TTC549 (cell line): ENCODE data around the gene RHOT2.
"Not testable (repeated sequence)": the region's sequence is repeated elsewhere in the genome, so short reads cannot be mapped to it uniquely, and the experiment has no call there.

Experiments used
- FAIRE-seq: peaks from 2 replicates; lab custom pipeline; 2012; peaks lifted over from hg19 to GRCh38; lab: Jason Lieb, UNC

RHOT2 gene

DNA sequence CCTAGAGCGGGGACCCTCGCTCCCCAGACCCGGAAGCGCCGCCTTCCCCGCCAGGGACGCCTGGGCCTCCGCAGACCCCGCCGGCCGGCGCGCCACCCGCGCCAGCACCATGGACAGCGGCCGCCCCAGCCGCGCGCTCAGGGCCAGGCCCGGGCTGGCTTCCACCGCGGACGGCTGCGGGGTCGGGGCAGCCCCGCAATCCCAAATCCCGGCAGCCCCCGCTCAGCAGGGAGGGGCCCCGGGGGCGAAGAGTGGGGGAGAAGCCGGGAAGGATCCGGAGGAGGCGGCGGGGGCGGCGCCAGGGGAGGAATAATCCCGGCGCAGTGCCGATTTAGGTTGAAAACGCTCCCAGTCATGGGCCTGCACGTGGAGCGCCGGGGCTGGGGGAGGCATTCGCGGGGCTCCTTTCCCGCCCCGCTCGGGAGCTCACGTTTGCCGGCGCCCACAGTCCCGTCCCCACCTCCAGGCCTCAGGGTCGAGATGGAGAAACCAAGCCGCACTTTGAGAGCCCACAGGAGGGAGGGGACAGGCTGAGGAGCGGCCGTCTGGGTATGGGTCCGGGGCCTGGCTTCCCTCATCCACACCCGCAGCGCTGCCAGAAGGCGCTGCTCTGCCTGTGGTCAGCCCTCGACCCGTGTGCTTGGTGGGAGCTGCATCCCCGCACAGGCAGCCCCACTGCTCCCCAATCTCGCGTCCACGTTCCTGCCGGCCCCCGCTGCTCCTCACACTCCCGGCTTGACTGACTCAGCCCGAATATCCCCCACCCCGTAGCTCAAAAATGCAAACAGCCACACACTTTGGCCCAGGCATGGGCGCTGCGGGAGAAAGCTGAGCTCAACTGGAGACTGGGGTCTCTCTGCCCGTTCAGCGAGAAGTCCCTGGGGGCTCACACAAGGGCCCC is 33.0 kb downstream of the RHOT2 start:
- FAIRE-seq: no peak

DNA sequence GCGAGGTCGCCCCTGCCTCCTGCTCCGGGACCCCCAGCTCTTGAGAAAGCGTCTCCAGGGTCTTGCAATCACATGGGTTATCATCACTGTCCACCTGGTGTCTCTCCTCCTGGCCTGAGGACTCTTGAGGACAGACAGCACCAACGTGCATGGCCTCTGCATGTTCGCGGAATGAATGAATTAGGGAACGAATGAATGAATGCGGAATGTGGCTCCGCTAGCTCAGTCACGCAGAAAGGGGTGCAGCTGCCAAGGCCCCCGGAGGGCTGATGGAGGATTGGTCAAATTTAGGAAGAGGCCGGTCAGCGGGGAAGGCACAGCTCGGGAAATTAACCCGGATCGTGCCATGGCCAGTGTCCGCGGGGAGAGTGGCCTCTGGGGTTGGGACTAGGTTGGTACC is 34.4 kb downstream of the RHOT2 start:
- no peak for FAIRE-seq

DNA sequence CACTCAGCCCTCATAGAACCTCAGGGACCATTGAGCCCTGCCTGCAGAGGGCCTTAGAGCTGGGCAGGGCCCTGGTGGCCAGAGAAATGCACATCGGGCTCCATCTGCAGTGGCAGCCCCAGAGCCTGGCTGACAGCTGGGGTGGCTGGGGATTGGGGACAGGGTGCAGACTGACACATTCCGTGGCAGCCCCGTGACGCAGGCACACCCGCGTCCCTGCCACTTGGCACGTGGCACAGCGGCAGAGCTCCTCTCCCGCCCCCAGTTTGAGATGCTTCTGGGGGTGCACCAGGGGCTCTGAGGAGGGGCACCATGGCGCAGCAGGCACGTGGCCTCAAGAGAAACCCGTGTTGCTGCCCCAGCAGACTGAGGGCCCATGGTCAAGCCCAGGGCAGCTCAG is 35.5 kb downstream of the RHOT2 start:
- no peak for FAIRE-seq

DNA sequence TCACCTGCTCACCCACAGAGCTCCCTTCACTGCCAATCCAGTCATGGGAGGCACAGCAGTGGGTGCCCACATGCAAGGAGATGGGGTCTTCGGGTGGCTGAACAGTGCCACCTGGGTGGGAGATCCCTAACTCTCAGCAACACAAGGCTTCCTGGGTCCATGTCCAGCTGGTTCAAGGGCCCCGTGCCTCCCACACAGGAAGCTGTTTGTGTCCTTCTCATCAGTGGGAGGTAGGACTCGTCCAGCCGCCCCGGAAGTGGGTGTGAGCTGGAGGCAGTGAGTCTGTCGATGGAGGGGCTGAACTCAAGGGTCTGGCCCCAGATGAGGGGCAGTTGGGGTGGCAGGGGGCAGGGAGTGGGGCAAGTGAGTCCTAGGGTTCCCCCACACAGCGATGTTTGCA is 36.1 kb downstream of the RHOT2 start:
- FAIRE-seq: no peak

DNA sequence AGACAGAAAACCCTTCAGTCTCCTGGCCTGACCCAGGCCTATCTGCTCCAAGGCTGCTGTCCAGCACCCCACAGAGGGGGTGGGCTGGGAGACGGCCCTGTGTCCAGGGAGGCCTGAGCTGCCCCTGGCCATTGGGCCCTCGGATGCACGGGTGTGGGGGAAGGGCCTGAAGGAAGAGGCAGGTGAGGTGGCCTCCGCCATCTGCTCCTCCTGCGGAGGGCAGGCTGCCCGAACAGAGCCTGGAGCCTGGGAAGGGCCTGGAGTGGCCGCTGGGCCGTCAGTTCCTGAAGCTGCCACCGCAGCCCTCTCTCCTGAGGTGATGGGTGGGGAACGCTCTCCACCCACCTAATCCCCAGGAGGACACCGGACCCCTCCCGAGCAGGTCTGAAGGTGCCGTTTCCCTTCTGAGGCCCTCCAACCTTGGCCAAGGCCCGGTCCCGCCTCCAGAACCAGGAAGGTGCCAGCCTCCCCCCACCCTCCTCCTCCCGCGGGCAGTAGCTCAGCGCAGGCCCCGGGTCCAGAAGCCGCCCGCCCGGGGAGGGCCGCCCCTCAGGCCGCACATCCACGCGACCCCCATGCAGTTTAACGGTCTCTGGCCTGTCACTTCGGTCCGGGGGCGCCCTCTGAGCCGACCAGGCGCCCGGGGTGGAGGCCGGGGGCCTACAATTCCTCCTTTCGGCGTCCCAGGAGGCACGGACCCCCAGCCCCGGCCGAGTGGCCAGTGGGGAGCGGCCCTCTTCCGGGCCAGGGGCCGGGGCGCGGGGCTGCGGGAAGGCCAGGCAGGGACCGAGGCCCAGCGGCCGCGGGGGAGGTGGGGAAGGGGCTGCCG is 36.8 kb downstream of the RHOT2 start:
- FAIRE-seq: no peak

DNA sequence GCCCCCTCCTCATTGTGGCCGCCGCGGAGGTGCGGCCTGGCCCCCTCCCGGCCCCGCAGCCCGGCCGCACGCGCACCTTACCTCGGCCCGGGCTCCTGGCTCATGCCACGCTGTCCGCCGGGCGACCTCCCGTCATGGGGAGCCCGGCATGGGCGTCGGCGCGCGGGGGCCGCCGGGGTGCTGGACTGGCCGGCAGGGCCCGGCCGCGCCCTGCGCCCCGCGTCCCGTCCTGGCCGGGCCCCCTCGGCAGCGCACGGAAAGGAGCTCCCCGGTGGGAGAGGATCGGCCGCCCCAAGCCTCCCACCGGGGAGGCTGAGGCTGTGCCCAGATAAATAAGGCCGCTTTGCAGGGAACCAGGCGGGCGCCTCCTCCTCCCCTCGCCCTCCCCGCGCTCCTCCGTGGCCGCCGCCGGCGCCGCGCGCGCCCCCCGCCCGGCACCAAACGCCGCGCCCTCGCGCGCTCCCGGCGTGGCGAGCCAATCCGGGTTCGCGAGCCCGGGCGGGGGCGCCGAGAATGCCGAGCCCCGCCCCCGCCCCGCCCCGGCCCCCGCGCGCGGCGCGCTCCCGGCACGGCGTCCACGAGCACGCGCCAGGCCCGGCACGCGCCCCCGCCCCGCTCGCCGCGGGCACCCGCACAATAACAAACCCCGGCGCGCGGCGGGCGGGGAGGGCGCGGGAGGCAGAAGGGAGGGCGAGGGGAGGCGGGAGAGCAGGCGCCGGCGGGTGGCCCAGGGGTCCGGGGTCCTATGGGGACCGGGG is 37.7 kb downstream of the RHOT2 start, which contains the start of gene FBXL16:
Gene FBXL16 (minus strand): TSS at position 371 of the 758 bp plus-strand sequence. CDS start 8,396 bp downstream, outside the sequence.
- no peak for FAIRE-seq

DNA sequence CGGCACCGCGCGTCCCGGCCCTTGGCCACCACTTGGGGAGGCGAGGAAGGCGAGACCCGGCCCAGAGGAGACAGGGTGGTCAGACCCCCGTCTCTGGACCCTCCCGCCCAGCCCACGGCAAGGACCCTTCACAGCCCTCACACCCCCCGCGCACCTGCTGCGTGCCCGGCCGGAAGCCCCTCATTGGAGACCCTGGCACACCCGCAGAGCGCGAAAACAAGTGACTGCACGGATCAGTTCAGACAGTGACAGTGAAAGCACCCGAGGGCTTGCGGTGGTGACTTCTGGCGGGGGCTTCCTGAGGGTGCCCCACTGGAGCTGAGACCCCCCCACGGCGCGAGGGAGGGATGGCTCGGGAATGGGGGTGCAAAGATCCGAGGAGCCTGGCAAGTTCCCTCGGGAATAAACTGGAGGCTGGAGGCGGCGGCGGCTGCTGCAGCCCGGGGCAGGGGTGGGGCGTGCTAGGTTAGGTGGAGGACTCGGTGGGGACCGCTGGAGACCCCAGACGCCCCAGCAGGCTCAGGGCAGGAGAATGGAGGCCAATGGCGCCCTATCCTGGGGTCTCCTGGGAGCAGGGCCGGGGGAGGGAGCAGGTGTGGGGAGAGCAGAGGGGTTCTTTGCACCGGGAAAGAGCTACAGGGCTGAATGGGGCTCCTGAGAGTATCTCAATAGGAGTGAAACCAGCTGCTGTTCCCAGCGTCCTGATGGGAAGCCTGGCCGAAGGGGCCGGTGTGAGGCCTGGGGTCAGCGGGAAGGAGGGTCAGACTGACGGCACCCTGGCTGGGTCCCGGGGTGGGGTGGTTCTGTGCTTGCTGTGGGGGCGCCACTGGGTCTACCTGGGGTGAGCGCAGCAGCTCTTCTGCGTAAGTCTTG is 38.5 kb downstream of the RHOT2 start:
- no peak for FAIRE-seq

DNA sequence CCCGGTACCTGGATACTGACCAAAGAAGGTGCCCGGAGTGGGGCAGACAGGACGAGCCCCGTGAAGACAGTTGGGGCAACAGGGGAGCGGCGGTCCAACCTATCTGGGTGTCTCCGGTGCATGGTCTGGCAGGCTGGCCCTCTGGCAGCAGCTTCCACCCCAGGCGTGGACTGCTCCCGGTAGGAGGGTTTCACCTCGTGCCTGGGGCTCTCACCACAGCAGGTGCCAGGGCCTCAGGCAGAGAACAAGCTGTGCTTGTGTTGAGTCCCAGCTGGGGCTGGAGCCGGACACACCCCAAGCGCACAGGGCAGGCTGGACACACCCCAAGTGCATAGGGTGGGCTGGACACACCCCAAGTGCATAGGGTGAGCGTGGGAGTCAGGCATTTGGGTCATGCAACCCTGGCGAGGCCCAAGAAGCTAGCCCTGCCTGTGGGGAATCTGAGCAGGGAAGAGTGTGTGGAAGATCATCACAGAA is 39.2 kb downstream of the RHOT2 start:
- no peak for FAIRE-seq

DNA sequence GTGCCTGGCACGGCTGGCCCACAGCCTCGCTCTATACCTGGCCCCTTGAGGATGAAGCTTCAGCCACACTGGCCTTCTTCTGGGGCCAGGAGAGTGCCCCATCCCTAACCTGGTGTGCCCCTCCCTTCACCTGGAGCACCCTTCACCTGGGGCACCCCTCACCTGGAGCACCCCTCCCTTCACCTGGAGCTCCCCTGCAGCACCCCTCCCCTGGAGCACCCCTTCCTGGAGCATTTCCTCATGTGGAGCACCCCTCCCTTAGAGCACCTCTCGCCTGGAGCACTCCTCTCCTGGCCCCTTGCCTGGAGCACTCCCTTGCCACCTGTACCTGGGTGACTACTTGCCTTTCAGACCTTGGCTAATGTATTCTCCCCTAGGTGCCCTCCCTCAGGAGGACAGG is 40.1 kb downstream of the RHOT2 start:
- no peak for FAIRE-seq

DNA sequence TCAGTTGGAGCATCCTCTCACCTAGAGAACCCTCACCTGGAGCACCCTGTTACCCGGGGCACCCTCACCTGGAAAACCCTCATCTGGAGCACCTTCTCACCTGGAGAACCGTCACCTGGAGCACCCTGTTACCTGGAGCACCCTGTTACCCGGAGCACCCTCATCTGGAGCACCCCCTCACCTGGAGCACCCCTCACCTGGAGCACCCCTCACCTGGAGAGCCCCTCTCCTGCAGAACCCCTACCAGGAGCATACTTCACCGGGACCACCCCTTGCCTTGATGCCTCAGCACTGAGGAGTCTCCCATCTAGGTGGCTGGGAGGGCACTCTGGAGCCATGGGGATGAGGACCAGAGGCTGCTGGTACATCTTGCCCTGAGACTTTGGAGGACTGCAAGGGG is 41.0 kb downstream of the RHOT2 start:
- no peak for FAIRE-seq

DNA sequence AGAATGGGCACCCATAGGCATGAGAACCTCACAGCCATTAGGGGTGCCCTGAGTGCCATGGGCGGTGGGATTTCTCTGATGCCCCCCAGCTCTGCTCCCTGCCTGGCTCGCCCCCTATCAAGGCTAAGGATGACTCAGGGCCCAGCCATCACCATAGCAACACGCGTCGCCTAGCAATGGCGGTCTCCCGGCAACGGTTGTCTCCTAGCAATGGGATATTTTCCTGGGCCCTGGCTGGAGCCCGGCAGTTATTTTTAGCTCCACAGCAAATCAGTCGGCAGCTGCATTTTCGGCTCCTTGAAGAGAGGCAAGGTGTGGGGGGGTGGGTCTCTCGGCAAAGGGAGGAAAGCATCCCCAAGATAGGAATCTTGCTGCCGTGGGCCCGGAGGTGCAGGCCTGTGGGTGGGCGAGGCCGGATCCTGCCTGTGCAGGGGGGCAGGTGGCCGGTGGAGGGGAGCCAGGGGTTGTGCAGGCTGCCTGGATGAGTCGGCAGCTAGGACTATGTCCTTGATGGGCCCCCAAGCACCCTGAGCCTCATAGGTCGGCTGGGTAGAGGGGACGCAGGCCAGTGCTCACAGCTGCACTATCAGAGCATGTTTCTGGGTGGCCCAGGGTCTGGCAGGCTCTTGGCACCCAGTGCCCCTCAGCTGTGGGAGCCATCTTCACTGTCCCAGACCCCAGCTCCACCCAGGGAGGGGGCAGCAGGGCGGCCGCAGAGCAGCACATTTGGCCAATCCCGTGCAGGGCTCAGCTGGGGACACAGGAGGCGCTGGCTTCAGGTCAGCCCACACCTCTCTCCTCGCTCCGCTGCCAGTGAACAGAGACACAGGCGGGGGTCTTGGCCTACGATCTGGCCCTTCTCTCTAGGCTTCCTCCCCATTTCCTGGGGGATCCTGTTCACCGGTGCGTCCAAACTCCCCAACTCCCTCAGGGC is 41.9 kb downstream of the RHOT2 start:
- FAIRE-seq: no peak

DNA sequence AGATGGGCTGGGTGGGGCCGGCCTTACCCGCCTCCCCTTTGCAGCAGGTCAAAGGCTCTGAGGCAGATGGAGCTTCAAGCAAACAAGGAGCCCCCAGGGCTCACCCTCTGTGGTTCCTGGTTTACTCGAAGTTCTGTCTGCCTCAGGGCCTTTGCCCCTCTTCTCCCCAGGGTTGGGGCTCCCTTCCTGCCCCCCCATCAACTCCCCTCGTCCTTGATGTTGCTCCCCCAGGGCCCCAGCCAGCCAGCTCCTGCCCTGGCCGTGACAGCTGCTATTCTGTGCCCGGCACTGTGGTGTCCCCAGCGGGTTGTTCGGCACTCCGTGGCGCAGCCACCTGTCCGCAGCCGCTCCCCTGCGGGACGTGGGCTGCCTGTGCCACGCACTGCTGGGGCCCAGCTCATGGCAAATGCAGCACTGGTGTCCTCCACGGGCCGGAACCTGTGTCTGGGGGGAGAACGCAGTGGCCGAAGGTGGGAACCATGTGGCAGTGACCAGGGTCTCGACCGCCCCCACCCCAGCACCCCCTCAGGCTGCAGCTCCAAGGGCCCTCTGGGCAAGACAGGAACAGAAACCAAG is 42.7 kb downstream of the RHOT2 start:
- no peak for FAIRE-seq

DNA sequence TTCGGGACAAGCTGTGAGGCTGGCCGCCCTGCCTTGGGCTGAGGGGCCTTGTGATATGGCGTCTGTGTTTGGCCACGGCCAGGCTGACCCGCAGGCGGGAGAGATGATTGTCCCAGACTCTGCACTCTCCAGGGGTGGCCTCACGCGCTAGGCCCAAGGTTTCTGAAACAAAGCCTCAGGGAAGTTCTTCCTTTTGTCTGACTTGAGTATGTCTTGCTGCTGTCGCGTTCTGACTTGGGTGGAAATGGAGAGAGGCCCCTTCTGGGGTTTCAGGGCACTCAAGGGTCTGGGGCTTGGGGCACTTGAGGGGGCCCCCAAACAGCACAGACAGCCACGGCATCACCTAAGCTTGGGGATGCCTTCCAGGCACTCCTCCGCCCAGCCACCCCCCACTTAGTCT is 43.2 kb downstream of the RHOT2 start:
- FAIRE-seq: no peak

DNA sequence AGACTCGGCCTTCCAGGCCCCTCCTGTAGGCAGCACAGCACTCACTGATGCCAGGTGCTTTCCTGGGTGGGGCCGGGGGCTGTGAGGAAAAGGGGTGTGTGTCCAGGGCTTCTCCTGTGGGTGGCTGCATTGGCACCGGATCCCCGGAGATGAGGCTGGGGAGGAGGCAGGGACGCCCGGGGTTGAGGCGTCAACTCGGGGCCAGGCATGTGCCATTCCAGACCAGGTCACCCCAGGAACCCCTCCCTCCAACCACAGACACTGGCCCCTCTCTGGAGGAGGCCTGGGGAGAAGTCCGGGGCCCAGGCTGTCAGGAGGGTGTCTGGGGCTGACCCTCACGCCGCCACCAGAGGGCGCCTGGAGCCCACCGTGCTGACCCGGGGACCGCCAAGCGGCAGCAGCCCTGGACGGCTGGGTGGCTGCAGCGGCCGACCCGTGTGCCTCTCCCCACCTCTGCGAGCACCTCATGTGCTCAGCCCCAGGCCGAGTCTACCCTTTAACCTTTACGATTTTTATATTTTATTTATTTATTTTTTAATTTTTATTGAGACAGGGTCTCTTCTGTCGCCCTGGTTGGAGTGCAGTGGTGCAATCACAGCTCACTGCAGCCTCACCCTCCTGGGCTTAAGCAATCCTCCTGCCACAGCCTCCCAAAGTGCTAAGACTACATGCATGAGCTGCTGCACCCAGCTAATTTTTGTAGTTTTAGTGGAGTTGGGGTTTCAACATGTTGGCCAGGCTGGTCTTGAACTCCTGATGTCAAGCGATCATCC is 43.8 kb downstream of the RHOT2 start:
- FAIRE-seq: no peak

DNA sequence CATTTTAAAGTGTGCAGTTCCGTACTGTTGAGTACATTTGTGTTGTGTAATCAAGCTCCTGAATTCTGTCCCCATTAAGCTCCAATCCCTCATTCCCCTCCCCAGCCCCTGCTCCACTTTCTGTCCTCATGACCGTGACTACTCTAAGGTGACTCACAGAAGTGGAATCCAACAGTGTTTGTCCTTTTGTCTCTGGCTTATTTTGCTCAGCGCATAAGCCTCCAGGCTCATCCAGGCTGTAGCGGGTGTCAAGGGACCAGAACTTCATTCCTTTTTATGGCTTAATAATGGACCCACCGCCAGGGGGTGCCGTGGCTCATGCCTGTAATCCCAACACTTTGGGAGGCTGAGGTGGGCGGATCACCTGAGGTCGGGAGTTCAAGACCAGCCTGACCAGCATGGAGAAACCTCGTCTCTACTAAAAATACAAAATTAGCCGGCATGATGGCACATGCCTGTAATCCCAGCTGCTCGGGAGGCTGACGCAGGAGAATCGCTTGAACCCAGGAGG is 44.9 kb downstream of the RHOT2 start:
- not testable (repeated sequence) for FAIRE-seq

DNA sequence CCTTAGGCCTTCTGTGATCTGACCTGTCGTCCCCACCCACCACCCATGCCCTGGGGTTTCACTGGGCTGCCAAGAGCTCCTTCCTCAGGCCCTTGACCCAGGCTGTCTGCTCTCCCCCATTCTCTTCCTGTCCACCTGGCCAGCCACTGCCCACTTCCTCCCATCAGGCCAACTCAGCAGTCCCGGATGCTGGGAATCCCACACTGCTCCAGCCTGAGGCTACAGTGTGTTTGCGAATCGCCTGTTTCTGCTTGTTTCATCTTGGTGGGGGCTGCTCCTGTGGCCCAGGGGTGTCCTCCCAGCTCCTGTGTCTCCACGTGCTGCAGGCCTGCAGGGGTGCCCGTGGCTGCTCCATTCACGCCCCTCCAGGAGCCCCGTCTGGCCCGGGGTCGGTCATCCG is 46.1 kb downstream of the RHOT2 start:
- no peak for FAIRE-seq

DNA sequence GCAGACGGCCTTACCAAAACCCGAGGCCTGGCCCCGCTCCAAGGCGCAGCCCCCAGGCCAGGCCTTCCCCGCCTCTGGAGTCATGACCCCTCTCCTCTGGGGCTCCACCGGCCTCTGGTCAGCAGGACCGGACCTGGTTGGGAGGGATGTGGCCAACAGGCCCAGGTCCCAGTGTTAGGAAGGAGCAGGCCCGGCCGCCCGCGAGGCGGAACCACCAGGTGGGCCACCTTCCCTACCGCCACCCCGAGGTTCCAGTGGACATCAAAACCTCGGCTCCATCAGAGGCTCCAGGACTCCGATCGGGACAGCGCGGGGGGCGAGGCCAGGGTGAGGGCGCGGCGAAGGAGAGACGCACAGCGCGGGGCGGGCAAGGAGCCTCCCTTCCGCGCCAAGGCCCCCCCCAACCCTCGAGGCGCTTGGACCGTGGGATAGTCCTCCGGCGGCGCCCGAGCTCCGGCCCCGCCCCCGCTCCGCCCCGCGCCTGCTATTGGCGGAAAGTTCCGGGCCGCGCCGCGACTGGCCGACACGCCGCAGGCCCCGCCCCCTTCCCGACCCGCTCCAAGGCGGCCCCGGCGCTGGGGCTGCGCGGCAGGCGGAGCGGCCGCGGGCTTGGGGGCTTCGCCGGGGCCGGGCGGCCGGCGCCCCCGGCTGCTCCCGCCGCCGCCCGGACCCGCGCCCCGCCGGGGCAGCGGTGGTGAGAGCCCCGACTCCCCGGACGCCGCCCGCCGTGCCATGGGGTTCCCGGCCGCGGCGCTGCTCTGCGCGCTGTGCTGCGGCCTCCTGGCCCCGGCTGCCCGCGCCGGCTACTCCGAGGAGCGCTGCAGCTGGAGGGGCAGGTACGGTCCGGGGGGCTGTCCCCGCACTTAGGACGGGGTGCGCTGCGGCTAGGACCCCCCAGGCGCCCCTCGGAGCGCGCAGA is 46.9 kb downstream of the RHOT2 start, which contains the start of gene METRN:
Gene METRN (plus strand): TSS at position 561 of the 919 bp plus-strand sequence. CDS start 172 bp downstream, at position 733.
- FAIRE-seq: no peak
